DMS 273 (cell line): Measurements from ENCODE around the gene HINT1.
"Not testable (repeated sequence)": the region's sequence is repeated elsewhere in the genome, so short reads cannot be mapped to it uniquely, and the experiment has no call there.

Source experiments
- DNase-seq: peaks from one replicate; lab custom pipeline; 2025; ENCODE audit not compliant: unreplicated experiment; lab: John Stamatoyannopoulos, UW

The HINT1 gene

DNA sequence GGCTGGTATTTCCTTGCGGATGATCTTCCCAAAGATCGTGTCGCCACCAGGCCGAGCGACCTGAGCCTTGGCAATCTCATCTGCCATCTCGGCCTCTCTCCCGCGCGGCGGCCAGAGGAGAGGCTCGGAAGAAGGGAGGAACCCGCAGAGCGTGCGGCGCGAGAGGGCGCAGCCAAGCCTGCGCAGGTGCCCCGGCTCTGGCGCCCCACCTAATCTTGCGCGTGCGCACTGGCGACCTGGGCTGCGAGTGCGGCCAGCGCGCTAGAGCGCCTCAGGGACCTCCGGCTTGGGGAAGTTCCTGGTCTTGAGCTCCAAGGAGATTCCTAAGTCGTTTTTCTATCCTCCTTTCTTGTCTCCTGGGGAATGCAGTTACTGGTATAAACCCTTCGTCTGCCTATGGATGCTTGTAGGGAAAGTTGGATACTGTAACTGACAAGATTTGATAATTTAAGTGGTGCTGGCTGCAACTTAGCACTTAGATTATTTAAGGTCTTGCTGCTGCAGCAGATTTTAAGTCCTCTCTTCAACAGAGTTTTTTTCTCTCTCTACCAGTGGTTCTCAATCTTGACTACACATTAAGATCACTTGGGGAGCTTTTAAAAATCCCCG is at the start of gene HINT1:
Gene HINT1 (minus strand): TSS at position 138 of the 609 bp plus-strand sequence. CDS start 51 bp downstream, at position 87.
- DNase-seq: peak; percentile 97

DNA sequence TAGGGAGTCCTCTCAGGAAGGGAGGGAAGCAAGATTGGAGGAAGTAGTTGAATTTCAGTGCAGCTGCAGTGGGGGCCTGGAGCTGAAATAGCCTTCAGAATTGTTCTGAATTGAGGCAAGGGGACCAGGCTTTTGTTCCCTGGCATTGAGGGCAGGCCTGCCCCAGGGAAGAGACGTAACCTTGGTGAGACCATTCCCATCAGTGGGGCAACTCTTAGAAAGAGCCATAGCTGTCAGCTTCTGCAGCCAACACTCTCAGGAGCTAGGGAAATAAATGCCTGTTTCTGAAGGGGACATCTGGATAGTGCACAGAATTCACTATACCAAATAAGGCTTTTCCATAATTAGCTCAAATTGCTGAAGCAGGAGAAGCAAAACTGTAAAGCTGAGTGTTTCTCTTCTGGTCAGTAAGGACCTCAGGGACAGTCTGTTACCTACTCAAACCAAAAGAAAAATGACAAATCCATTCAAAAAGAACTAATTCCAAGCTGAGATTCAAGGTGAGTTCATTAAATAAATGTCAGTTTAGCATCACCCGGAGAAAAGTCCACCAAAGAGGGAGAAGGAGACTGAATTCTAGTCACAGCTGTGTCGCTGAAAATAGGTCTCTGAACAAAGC is 49.7 kb upstream of the HINT1 start:
- DNase-seq: peak; percentile 49

DNA sequence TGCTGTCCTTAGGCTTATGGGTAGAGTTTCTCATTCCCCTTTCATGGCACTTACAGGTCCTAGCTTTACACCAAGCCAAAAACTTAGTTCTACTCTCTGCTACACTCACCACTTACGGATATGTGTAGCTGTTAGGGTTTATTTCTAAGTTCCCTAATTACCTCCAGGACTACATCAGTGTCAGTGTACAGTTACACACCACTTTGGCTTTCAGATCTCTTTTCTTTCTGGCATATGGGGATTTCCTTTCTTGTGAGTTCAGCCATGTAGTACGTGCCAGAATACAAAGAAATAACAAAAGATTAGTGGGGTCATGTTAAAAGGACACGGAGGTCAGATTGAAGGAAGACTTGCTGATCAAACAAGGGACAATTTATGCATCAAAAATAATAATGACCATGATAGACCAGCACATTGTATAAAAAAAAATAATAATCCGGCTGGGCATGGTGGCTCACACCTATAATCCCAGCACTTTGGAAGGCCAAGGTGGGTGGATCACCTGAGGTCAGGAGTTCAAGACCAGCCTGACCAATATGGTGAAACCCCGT is 47.5 kb upstream of the HINT1 start:
- no peak for DNase-seq

DNA sequence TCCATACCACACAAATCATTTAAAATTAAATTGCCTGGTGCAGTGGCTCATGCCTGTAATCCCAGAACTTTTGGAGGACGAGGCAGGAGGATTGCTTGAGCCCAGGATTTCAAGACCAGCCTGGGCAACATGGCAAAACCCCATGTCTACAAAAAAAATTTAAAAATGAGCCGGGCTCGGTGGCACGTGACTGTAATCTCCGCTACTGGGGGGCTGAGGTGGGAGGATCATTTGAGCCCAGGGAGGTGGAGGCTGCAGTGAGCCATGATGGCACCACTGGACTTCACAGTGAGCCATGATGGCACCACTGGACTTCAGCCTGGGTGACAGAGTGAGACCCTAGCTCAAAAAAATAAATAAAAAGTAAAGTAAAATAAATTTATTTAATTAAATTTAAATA is 46.6 kb upstream of the HINT1 start:
- no peak for DNase-seq

DNA sequence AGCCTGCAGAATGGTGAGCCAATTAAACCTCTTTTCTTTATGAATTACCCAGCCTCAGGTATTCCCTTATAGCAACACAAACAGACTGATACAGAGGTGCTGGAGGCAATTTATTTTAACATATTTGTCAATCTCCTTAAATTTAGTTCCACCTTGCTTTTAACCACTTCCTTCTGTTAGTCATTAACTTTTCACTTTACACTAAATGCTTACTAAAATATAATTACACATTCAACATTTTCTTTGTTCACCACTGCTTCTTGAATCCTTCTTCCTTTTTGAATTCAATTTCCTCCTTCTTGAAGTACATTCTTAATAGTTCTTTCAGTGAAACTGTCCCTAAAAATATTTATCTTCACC is 45.1 kb upstream of the HINT1 start:
- no peak for DNase-seq

DNA sequence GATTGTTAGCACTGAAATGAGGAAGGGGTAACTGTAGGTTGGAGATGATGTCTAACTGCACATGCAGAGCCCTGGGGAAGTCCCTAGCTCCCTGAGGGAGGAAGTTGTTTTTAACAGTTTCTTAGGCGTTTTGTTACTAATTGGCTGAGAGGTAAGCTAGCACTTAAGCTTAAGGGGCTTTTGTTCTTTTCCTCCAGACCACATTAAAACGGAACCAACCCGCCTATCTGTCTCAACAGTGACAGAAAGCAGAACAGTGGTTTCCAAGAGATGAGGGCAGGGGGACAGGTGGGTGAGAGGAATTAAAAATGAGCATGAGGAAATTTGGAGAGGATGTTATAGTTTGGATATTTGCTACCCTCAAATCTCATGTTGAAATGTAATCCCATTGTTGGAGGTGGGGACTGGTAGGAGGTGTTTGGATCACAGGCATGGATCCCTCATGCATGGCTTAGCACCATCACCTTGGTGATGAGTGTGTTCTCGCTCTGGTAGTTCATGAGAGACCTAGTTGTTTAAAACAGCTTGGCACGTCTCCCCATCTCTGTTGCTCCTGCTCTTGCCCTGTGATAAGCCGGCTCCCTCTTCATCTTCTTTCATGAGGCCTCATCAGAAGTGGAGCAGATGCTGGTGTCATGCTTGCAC is 44.6 kb upstream of the HINT1 start:
- peak; percentile 82 for DNase-seq

DNA sequence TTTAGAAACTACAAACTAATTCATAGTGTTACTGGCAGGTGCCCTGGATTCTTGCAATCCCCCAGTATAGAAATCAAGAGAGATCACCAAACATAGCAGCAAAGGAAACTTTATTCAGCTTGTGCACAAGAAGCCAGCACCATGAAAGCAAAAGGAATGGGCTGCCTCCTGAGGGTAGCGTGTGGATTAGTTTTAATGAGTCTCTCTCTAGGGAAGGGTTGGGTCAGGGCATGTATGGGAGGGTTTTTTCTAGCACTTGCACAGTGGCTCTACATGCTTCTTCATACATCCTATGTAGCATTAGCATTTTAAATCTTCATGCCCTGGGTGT is 44.1 kb upstream of the HINT1 start:
- peak; percentile 44 for DNase-seq

DNA sequence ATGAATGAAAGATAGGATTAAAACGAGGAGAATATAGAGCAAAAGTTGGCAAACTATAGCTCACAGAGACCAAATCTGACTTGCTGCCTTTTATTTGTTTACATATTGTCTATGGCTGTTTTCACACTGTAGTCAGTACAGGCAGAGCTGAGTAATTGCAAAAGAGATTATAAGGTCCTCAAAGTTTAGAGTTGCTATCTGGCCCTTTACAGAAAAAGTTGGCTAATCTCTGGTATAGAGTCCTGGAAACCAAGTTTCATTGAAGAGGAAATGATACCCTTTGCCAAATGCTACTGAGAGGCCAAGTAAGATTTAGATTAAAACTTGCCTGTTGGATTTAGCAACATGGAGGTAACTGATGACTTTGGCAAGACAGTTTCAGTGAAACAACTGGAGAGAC is 41.7 kb upstream of the HINT1 start:
- DNase-seq: no peak

DNA sequence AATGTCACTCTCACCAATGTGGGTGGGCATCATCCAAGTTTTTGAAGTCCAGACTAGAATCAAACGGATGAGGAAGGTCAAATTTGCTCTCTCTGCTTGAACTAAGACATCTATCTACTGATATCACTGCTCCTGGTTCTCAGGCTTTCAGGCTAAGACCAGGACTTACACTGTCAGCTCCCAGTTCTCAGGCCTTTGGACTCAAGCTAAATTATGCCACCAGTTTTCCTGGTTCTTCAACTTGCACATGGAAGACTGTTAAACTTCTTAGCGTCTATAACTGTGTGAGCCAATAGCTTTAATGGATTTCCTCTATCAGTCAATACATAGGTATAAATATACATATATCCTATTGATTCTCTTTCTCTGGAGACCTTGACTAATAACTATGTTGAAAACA is 41.0 kb upstream of the HINT1 start:
- no peak for DNase-seq

DNA sequence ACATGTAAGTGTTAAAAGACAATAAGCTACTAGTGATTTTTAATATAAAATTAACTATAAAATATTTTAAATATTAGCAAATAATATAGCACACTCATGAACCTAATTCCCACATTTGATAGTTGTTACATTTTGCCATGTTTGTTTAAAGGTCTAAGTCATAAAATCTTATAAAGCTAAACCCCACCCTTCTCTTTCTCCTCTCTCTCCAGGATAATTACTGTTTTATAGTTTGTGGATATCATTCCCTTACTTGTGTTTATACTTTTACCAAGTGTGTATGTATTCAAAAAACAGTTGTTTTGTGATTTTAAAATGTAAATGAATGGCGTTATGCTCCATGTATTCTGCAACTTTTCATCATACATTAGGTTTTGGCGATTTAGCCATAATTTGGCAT is 39.9 kb upstream of the HINT1 start:
- no peak for DNase-seq

DNA sequence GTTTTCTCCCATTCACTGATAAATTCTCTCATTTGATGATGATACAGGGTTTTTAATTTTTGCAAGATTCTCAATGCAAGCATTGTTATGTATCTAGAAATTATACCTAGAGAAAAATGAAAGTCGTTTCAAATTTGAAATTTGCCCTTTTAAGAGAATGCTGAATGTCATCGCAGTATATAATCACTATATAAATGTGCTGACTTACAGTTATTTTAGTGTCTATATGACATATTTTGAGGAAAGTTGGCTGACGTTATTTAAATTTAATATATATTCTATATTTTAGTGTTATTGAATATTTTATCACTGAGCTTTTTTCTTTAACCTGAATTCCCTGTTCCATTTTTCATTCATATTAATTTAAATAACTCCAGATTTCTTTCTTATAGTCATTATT is 35.5 kb upstream of the HINT1 start:
- DNase-seq: no peak

DNA sequence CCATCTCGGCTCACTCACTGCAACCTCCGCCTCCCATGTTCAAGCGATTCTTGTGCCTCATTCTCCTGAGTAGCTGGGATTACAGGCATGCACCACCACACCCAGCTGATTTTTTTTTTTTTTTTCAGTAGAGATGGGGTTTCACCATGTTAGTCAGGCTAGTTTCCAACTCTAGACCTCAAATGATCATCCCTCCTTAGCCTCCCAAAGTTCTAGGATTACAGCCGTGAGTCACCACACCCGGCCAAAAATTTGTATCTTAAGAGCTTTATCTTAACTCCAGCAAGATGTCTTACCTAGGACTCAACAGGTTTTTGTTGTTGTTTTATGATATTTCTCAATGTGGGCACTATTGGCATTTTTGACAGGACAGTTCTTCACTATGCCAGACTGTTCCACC is 33.6 kb upstream of the HINT1 start:
- DNase-seq: no peak

DNA sequence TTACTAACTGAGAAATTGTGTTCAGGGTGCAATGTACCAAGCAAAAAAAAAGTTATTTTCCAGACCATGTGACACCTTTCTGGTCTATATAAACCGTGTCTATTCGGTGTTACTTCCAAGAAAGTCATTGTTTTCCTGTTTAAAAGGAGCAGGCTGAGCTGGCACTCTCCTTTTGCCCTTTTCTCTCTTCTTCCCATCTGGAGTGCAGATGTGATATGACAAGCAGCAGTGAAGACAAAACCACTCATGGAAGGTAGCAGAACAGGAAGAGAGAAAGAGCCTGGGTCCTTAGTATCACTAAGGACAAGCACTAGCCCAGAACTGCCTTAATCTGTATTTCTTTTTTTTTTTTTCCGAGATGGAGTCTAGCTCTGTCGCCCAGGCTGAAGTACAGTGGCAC is 31.3 kb upstream of the HINT1 start:
- no peak for DNase-seq

DNA sequence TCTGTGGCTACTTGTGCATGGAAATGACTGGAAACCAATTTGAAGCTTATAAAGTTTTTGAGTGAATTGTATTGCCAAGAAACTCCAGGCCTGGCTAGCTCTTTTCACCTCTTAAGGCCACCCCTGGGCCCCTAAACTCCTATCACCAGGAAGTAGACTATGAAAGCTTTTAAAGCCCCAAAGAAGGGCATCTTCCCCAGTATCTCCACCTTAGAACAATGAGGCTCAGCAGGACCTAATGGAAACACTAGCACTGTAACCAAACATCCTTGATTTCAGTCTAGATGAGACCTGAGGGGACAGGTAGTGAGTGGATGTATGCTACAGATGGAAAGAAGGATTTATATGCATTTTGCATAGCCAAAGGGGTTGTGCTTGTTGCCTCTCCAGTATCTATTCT is 30.6 kb upstream of the HINT1 start:
- no peak for DNase-seq

DNA sequence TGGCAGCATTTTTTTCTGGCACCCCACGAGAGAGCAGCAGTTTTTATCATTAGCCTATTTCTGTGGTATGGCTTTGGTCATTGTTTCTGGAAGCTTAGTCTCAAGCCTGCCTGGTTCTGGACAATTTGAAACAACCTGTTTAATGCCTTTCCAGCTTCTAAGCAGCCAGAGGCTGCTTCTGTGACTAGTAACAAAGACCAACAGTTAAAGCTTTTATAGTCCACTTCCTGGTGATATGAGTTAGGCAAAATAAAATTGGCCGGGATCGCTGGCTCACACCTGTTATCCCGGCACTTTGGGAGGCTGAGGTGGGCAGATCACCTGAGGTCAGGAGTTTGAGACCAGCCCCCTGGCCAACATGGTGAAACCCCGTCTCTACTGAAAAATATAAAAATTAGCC is 29.7 kb upstream of the HINT1 start:
- DNase-seq: no peak

DNA sequence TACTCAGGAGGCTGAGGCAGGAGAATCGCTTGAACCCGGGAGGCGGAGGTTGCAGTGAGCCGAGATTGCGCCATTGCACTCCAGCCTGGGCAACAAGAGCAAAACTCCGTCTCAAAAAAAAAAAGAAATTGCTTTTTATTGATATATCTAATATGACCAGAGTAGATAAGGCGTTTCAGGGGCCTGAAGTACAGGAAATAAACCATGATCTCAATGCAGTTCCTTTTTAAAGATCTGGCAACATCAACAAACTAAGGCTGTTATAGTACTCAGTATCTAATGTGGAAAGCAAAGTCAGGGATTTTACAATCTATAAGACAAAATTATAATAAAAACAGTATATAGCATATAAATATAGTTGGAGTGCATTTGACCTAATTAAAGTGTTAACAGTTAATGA is 28.8 kb upstream of the HINT1 start:
- not testable (repeated sequence) for DNase-seq

DNA sequence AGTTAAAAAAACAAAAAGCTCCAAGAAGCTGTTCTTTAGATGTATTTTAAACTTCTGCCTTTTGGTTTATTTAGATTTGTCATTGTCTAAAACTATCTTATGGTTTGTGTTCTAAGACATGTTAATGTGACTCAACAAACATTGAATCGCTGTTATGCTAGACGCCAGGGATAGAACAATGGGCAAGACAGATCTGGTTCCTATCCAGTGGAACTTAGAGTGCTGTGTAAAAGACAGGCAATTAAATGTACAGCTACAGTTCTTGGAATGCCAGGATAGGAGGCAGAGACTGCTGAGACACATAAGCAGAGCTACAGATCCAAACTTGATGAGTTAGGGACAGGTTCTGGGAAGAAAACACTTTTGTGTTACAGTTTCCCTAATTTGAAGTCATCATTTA is 28.1 kb upstream of the HINT1 start:
- no peak for DNase-seq

DNA sequence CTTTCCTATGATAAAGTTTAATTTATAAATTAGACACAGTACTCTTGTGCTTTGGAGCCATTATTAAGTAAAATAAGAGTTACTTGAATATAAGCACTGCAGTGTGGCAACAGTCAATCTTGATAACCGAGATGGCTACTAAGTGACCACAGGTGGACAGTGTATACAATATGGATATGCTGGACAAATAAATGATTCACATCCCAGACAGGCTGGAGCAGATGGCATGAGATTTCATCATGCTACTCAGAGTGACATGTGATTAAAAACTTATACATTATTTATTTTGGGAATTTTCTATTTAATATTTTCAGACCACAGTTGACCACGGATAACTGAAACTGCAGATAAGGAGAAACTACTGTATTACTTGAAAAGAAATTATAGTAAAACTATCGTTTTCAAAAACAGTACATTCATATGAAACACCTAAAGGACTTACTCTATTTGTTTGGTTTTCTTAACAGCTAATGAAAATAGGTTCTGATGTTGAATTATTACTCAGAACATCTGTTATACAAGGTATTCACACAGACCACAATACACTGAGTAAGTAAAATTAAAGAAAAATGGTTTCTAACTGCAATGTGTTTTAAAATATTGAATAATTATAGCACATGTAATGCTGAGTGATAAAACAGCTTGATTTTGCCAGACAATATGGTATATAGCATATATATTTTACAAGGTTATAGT is 21.7 kb upstream of the HINT1 start:
- DNase-seq: peak; percentile 68

DNA sequence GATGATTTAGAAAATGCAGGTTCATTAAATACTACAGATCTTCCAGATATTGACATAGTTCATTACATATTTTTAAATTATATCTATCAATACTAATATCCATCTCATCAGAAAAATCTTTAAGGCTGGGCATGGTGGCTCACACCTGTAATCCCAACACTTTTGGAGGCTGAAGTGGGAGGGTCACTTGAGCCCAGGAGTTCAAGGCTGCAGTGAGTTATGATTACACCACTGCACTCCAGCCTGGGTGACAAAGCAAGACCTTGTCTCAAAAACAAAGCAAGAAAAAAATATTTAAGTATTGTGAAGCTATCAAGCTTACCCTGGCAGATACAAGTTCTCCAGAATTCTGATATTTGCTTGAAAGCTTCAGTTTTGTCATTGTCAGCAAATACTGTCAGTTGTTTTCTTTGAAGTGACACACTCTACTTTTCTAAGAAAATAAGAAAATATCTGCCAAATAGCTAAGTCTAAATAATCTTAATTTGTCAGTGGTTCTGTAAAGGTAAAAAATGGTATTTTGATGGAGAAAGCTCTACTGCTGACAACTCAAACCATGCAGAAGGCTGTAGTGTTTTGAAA is 20.6 kb upstream of the HINT1 start:
- no peak for DNase-seq

DNA sequence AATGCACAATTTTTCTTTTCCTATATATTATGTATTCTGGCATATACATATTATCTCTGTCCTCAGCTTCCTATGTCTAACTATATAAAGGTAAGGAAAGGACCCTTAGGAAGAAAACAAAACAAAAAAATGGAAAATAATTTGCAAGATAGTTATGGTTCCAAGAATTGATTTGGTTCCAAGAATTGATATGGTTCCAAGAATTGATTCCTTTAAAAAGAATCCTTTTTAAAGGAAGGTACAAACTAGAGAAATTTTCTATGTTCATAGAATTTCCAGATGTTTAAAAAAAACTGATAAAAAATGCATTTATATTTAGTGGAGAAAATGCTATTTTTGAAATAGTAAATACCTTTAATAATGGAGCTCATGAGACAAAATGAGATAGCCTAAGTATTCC is 17.8 kb upstream of the HINT1 start:
- no peak for DNase-seq

DNA sequence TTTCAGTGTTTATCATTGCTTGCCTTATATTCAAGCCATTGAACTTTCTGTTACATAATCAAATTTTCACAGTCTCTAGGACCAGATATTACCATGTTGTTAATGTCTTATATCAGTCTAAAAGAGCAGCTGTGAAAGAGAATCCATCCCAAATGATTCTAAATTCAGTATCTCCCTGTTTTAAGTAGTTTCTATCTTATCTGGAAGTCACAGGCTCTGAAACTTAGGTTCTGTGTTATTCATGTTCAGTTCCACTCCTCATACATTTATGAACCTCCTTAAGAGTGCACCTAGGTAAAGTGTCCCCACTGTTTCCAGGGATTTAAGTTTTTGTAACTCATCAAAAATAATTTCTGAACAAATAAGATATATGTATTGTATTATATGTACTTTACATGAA is 15.4 kb upstream of the HINT1 start:
- no peak for DNase-seq
